ENCODE data around the gene TMED1.
"Not testable (repeated sequence)": the region's sequence is repeated elsewhere in the genome, so short reads cannot be mapped to it uniquely, and the experiment has no call there.

The TMED1 gene

GRCh38 chr19:10835754-10836478 lies at the start of gene TMED1:
Gene TMED1, minus strand, starts transcription at chr19:10836212. Its CDS starts 21 bp downstream, at chr19:10836191.
- peak; percentile 100 for DNase-seq (ENCODE audit: low read depth)

- DNase-seq (ENCODE audit: low read depth), result no peak
Observed at GRCh38 chr19:10885201-10886169, 49.5 kb upstream of the TMED1 start.

- DNase-seq (ENCODE audit: low read depth), result peak; percentile 73
Observed at GRCh38 chr19:10884274-10884673, 48.3 kb upstream of the TMED1 start.

- no peak for DNase-seq (ENCODE audit: low read depth)
Observed at GRCh38 chr19:10882108-10882457, 46.1 kb upstream of the TMED1 start.

- no peak for DNase-seq (ENCODE audit: low read depth)
Observed at GRCh38 chr19:10881403-10882107, 45.5 kb upstream of the TMED1 start.

- no peak for DNase-seq (ENCODE audit: low read depth)
Observed at GRCh38 chr19:10878253-10878652, 42.2 kb upstream of the TMED1 start.

GRCh38 chr19:10877608-10878007 lies 41.6 kb upstream of the TMED1 start:
- DNase-seq (ENCODE audit: low read depth), result not testable (repeated sequence)

- peak; percentile 45 for DNase-seq (ENCODE audit: low read depth)
Observed at GRCh38 chr19:10876459-10877240, 40.6 kb upstream of the TMED1 start.

GRCh38 chr19:10874024-10874423 lies 38.0 kb upstream of the TMED1 start:
- no peak for DNase-seq (ENCODE audit: low read depth)

GRCh38 chr19:10872546-10873107 lies 36.6 kb upstream of the TMED1 start:
- peak; percentile 26 for DNase-seq (ENCODE audit: low read depth)

GRCh38 chr19:10871711-10872545 lies 35.9 kb upstream of the TMED1 start:
- DNase-seq (ENCODE audit: low read depth), result peak; percentile 46

- DNase-seq (ENCODE audit: low read depth), result peak; percentile 97
Observed at GRCh38 chr19:10870955-10871603, 35.1 kb upstream of the TMED1 start, which contains the start of gene CARM1. Gene CARM1, plus strand, starts transcription at chr19:10871553. Its CDS starts 150 bp downstream, at chr19:10871703.

GRCh38 chr19:10870501-10870954 lies 34.5 kb upstream of the TMED1 start:
- DNase-seq (ENCODE audit: low read depth), result no peak

- DNase-seq (ENCODE audit: low read depth), result not testable (repeated sequence)
Observed at GRCh38 chr19:10869872-10870311, 33.9 kb upstream of the TMED1 start.

- no peak for DNase-seq (ENCODE audit: low read depth)
Observed at GRCh38 chr19:10868872-10869547, 33.0 kb upstream of the TMED1 start.

GRCh38 chr19:10866495-10866894 lies 30.5 kb upstream of the TMED1 start:
- DNase-seq (ENCODE audit: low read depth), result no peak

- DNase-seq (ENCODE audit: low read depth), result peak; percentile 83
Observed at GRCh38 chr19:10864538-10864899, 28.5 kb upstream of the TMED1 start.

GRCh38 chr19:10863107-10863717 lies 27.2 kb upstream of the TMED1 start:
- DNase-seq (ENCODE audit: low read depth), result peak; percentile 72

Measured in ELR (cell line).